C4-2B (cell line): ENCODE data around the gene ALPL.

ENCODE experiments used
- H3K27ac ChIP-seq: fragments of 450-650 bp; 2 replicates; pipeline ENCODE4 v1.5.1; 2017
- ZFX ChIP-seq: fragments of 450-650 bp; IDR thresholded peaks from 2 replicates; pipeline ENCODE4 v1.6.1; 2017
- TF ChIP-seq, protein P1 (sequence below): fragments of 450-650 bp; conservative IDR thresholded peaks from 2 replicates; pipeline ENCODE4 v1.5.1; 2017; ENCODE audit warnings: mild to moderate bottlenecking

ALPL gene

DNA sequence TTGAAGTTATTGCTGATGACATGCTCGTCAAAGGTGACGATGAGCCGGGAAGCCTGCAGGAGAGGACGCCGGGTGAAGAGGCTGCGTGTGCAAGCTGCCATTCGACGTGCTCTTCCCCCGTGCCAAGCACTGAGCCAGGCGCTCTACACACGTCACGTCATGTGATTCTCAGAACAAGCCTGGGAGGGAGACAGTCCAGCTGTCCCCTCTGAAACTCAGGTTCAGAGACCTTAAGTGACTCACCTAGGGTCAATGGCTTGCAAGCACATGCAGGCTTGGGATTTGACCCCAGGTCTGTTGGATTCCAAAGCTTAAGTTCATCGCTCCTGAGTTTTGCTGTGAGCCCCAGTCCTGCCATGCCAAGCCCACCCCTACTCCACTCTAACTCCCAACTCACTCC lies 102.8 kb downstream of the ALPL start:
- no peak overlapping the region for H3K27ac ChIP-seq
- TF ChIP-seq, protein P1, sequence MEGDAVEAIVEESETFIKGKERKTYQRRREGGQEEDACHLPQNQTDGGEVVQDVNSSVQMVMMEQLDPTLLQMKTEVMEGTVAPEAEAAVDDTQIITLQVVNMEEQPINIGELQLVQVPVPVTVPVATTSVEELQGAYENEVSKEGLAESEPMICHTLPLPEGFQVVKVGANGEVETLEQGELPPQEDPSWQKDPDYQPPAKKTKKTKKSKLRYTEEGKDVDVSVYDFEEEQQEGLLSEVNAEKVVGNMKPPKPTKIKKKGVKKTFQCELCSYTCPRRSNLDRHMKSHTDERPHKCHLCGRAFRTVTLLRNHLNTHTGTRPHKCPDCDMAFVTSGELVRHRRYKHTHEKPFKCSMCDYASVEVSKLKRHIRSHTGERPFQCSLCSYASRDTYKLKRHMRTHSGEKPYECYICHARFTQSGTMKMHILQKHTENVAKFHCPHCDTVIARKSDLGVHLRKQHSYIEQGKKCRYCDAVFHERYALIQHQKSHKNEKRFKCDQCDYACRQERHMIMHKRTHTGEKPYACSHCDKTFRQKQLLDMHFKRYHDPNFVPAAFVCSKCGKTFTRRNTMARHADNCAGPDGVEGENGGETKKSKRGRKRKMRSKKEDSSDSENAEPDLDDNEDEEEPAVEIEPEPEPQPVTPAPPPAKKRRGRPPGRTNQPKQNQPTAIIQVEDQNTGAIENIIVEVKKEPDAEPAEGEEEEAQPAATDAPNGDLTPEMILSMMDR, result no peak
- no peak for TF ChIP-seq ZFX

DNA sequence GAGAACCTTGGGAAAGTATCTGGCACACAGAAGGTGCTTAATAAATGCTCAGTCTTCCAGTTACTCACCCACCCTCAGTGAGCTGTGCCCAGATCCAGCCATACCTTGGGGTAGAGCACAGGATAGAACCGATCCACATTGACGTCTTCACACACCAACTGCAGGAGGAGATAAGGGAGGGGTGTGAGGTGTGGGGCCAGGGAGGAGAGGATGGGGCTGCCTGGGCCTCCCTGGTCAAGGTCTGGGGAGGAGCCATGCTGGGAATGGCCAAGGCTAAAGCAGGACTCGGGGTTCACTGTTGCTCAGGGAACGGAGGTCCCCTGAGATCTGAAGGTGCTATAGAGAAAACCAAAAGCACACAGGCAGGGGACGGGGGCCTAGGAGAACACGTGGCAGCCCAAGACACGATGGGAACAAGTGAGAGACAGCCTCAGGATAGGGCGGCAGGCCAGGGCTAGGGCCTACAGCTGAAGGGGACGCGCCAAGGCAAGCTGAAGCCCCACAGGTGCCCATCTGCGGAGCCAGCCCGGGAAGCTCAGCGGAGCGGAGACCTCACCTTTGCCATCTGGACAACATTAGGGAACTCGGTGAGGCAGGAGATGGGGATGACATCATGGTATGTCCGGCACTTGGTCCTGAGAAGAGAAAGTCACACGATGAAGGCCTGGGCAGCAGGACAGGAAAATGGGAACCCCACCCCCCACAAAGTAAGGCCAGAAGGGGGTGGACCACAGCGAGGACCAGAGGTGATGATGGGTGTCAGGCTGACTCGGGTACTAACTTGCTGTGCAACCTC lies 104.0 kb downstream of the ALPL start:
- TF ChIP-seq, protein P1, result no peak
- no peak for TF ChIP-seq ZFX
- H3K27ac ChIP-seq, result no peak overlapping the region

DNA sequence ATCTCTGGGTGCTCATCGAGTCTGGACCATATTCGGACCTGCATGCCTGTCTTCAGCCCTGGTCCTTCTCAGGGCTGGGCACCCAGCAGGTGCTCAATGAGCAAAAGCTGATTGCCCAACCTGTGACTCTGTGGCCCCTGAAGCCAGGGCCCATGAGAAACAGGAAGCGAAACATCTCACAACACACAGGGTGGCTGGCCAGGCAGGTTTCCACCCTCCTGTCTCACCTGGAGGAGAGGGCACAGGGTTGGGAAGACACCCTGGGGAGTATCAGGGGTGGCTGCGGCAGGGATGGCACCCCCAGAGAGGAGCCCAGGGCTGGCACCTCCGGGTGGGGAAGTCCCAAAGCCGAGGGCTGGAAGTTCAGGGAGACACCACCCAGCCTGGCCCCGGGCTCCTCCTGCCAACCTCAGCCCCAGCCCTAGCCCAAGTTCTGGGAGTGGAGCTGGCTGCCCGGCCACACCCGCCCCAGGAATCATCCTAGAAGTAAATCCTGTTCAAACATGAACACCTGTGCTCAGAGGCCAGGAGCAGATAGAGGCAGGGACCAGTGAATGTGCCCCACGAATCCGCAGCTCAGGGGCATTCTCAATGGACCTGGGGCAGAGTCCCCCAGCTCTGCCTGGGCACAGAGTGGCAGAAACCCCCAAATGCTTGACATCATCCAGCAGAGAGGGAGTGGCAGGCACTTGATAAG lies 105.3 kb downstream of the ALPL start:
- no peak for TF ChIP-seq ZFX
- TF ChIP-seq, protein P1, result no peak
- no peak overlapping the region for H3K27ac ChIP-seq

DNA sequence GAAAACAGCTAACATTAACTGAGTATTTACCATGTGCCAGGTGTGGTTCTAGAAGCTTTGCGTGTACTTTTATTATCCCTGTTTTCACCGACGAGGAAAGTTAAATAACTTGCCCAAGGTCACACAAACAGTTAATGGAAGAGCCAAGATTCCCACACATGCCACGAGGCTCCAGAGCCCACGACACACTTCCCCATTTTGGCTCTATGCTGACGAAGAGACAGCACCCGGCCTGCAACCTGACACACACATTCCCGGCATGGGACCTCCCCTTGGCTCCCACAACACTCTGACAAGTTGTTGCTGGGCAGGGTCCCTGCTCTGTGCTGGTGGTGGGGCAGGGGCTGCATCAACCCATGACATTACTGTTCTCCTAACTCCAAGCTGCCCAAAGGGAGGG lies 107.1 kb downstream of the ALPL start:
- H3K27ac ChIP-seq, result no peak overlapping the region
- no peak for TF ChIP-seq ZFX
- TF ChIP-seq, protein P1, result no peak

DNA sequence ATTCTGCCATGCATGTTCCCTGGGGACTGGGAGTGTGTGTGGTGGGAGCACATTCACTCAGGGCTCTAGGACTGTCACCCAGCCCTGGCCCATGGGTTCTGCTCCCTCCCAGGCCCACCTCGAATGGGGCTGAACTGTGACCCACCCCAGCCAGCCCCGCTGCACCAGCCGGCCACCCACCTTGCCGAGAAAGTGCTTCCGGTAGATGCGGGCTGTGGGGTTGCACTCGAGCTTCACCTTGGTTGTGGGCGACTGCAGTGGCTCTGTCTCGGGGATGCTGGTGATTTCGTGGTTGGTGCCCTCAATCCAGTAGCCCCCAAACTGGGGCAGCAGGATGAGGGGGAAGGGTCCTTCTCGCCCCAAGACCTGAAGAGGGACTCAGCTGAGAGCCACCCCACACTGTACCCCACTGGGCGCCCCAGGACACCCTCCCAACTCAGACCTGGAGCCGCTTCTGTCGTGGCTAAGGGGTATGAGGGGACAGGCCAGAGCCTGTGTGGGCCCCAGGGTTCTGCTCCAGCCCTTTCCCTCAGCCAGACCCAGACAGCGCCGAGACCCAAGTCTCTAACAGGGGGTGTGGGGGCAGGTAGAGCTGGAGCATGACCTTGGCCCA lies 108.0 kb downstream of the ALPL start:
- no peak overlapping the region for H3K27ac ChIP-seq
- TF ChIP-seq, protein P1, result no peak

DNA sequence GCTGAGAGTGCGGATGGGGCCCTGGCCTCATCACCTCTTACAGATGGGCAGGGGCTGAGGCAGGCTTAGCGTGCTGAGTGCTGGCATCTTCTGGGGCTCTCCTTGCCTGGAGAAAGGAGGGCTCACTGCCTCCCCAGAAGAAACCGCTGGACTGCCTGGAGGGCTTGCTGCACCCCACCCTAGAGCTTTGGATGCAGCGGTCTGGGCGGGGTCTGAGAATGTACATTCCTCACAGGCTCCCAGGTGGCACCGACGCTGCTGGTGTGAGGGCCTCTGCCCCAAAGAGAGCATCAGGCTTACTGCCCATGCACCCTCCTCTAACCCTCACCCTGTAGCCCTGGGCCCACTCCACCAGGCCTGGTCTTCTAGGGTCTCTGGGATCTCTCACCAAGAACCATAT lies 108.8 kb downstream of the ALPL start:
- TF ChIP-seq, protein P1, result no peak
- no peak for TF ChIP-seq ZFX

More for the DNA sequence above, 108.8 kb downstream of the ALPL start:
- no peak overlapping the region for H3K27ac ChIP-seq
